ENCODE data around the gene CISD2.
"Not testable (repeated sequence)": the region's sequence is repeated elsewhere in the genome, so short reads cannot be mapped to it uniquely, and the experiment has no call there.

Gene CISD2

DNA sequence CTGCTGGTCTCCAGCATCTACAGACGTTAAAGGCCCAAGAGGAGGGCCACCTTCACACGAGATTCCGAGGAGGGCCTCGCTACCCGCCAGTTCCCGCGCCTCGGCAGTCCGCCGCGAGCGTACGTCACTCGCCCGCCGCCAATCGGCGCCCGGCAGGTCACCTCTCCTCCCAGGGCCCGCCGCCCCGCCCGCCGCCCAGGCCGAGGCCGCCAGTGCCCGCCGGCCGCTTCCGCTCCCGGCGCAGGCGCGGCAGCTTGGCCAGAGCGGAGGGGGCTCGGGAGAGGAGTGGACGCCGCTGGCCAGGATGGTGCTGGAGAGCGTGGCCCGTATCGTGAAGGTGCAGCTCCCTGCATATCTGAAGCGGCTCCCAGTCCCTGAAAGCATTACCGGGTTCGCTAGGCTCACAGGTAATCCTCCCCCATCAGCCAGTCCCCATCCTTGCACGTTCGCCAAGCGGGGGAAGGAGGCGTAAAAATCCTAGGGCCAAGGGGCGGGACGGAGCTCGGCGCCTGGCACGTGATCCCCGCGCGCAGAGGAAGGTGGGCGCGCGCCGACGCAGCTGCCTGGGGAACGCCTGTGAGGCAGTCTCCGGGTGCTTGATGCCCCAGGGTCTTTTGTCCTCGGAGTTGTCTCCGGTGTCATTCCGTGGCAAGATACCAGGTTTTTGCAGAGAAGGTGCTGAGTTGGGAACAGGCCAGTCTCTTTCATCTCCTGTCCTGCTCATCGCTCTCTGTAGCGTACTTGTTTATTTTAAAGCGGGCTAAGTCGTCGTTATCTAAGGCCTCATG is at the start of gene CISD2:
Gene CISD2 (plus strand): TSS at position 212 of the 788 bp plus-strand sequence. CDS start 93 bp downstream, at position 305.
- in situ Hi-C loops (cut with MboI; ENCODE audit: low sequenced_read_pairs): no loop called here

- in situ Hi-C loops (cut with MboI; ENCODE audit: low sequenced_read_pairs): not testable (repeated sequence)
Measured at GRCh38 chr4:102819100-102819499, 49.7 kb upstream of the CISD2 start.

- in situ Hi-C loops (cut with MboI; ENCODE audit: low sequenced_read_pairs): no loop called here
Measured at GRCh38 chr4:102819588-102820365, 49.0 kb upstream of the CISD2 start.

DNA sequence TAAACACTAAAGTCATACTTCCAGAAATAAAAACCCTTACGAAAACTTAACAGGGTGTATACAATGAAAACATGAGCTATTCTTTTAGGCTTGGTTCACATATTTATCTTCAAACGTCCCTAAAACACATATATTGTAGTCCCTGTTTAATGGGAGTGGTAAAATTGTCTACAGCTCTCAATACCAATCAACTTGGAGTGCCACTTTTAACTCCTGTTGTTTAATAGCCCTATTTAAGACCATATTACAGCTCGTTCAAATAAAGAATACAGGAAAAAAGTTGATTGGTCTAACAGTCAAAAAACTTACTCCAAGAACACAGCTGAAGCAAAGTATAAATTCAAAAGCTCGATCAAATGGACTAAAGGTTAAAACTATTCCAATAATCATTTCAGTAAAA is 45.3 kb upstream of the CISD2 start:
- in situ Hi-C loops (cut with MboI; ENCODE audit: low sequenced_read_pairs): no loop called here

DNA sequence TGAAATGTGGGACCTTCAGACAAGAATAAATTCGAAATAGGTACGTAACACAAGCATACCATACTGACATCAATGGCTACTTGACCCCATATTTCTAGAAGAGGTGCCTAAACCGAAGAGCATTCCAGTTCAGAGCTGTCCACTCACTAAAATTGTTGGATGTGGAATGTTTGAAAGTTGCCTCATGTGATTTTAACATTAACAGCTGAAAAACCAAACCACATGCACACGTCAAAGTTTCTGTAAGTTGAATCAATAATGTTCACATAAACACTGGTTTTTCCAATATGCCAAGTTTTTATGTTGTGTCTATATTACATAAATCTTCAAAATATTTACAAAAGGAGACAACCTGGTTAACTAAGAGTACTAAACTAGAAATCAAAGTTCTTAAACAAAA is 44.9 kb upstream of the CISD2 start:
- in situ Hi-C loops (cut with MboI; ENCODE audit: low sequenced_read_pairs): no loop called here

DNA sequence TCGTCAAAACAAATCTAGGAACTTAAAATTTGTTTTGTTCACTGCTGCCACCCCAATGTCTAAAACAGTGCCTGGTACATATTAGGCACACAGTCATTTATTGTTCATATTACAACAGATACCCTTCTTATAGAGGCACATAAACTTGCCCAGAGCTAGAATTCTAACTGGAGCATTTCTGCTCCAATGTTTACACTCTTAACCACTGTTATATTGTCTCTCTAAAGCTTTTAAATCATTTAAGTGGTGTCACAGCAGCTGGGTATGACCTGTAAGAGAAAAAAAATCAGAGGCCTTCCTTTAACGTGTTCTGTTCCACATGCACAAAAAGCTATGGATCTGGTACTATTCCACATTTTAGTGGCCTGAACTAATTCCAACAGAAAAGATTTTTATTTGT is 44.4 kb upstream of the CISD2 start:
- in situ Hi-C loops (cut with MboI; ENCODE audit: low sequenced_read_pairs): no loop called here

- in situ Hi-C loops (cut with MboI; ENCODE audit: low sequenced_read_pairs): no loop called here
Measured at GRCh38 chr4:102825261-102826091, 43.3 kb upstream of the CISD2 start.

DNA sequence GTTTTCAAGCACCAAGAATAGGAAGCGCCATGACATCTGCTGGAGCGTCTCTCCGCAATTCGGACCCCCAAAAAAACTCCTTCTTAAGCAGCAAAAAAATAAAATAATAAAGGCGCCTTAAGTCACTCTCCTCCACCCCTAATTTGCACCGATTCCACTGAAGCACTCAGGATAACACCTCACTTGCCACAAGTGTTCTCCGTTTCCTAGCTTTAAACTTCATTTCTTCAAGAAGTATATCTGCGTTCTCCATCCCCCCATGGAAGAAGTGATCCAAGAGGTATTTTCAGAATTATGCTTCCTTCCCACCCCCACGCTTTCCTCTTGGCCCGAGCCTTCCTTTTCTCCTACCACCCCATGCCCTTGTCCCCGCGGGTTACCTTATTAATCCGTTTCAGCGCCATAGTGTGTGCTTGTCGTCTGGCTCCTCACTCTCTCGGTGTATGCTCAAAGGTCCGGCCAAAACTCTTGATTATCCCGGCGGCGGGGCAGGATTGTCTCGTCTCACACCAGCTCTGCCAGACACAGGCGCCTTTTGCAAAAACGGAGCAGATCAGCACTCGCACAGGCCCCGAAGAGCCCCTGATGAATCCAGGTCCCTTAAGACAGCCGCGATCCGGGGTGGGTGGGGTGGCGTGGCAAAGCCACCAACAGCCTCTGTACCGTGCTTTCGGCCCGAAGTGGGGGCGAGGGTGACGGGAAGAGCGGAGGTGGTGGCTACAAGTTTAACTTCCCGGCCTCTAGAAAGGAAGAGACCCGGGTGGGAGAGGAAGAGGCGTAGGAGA is 42.5 kb upstream of the CISD2 start:
- in situ Hi-C loops (cut with MboI; ENCODE audit: low sequenced_read_pairs): no loop called here

DNA sequence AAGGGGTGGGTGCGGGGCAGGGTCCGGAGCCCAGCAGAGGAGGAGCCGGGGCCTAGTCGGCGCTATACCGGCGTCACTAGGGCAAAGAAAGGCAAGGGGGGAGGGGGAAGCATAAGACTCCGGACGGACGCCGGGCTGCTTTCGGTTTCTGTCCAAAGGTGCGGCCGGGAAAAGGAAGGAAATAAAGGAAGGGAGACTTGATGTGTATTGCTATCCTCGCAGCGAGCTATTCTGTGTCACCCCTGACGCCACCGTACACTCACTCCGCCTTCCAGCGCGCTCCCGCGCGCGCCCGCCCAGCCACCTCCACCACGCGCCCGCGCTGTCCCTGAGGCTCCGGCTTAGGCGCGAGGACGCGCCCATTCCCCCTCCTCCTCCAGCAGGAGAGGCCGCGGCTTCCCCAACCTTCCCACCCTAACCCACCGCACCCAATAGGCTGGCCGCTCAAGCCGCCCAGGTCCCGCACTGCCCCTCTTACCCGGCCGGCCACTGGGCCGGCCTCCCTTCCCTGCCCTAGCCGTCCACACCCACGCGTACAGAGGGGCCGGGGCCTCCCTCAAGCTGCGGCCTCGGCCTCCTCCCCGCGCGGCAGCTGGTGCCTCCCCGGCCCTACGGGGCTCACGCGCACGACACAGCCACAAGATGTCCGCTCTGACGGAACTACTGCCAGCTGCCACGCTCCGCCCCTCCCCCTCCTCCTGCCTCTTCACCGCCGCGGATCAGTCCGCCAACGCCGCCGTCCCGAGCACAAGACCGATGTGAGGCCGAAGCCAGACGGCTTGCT is 41.7 kb upstream of the CISD2 start, which contains the start of gene UBE2D3:
Gene UBE2D3 (minus strand): TSS at position 662 of the 784 bp plus-strand sequence. CDS start 1,043 bp downstream, outside the sequence.
- in situ Hi-C loops (cut with MboI; ENCODE audit: low sequenced_read_pairs): no loop called here

GRCh38 chr4:102827674-102828496 is 40.9 kb upstream of the CISD2 start:
- in situ Hi-C loops (cut with MboI; ENCODE audit: low sequenced_read_pairs): no loop called here

DNA sequence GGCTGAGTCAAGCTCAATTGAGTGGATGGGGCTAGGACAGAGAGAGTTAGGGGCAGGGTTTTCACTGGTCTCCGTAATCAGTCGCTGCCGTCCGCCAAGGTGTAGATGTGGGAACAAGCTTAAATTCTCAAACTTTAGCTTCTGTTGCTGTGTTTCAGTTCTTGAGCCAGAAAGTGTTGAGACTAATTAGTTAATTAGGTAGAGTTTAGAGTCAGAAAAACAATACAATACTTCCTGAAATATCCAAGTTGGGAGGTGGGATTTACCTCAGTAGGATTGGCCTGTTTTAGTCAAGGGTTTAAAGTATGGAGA is 40.3 kb upstream of the CISD2 start:
- in situ Hi-C loops (cut with MboI; ENCODE audit: low sequenced_read_pairs): no loop called here

DNA sequence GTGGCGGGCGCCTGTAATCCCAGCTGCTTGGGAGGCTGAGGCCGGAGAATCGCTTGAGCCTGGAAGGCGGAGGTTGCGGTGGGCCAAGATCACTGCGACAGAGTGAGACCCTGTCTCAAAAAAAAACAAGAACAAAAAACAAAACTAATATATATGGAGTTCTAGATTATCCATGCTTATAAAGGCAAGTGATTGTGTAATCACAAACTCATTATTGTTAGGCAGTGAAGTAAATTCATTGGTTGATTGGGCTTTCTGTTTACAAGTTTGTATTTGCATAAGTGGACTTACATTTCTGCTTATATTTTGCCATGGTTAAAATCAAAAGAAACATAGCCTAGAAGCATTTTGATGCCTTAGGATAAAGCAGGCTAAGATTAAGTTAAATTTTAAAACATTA is 39.0 kb upstream of the CISD2 start:
- in situ Hi-C loops (cut with MboI; ENCODE audit: low sequenced_read_pairs): no loop called here

- in situ Hi-C loops (cut with MboI; ENCODE audit: low sequenced_read_pairs): no loop called here
Measured at GRCh38 chr4:102832105-102832504, 36.7 kb upstream of the CISD2 start.

DNA sequence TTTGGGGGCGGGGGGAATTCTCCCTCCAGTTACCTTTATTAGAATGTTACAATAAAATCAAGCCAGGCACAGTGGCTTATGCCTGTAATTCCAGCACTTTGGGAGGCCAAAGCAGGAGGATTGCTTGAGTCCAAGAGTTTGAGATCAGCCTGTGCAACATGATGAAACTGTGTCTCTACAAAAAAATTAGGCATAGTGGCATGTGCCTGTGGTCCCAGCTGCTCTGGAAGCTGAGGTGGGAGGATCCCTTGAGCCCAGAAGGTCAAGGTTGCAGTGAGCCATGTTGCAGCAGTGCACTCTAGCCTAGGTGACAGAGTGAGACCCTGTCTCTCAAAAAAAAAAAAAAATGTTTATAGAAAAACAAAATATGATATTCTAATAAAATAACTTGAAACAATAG is 36.1 kb upstream of the CISD2 start:
- in situ Hi-C loops (cut with MboI; ENCODE audit: low sequenced_read_pairs): no loop called here

DNA sequence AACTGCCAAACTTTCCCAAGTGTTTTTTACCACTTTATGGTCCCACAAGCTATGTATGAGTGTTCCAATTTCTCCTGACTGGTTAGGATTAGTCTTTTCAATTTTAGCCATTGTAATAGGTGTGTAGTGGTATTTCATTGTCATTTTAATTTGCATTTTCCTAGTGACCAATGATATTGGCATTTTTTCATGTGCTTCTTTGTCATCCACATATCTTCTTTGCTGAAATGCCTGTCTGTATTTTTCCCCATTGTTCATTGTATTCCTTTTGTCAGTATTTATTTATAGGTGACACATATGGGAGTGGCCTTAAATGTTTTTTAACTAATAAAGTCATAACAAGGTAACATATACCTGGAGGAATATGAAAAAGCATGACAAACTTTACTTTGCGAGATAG is 32.2 kb upstream of the CISD2 start:
- in situ Hi-C loops (cut with MboI; ENCODE audit: low sequenced_read_pairs): no loop called here

- in situ Hi-C loops (cut with MboI; ENCODE audit: low sequenced_read_pairs): no loop called here
Measured at GRCh38 chr4:102842367-102842766, 26.4 kb upstream of the CISD2 start.

GRCh38 chr4:102843273-102843672 is 25.5 kb upstream of the CISD2 start:
- in situ Hi-C loops (cut with MboI; ENCODE audit: low sequenced_read_pairs): no loop called here

DNA sequence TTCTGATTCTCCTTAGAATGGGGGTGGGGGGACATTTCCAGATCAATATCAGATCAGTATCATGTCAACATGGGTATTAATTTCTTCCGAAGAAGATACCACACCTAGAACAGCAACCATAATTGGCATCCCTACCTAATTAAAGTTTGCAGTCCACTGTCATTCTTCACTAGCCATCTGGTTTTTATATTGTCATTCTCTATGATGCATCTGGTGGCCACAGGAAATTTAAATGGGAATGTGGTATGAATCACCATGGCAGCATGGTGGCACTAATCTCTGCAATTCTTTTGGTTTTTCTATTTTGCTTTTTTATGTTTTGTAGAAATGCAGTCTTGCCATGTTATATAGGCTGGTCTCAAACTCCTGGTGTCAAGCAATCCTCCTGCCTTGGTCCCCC is 24.9 kb upstream of the CISD2 start:
- in situ Hi-C loops (cut with MboI; ENCODE audit: low sequenced_read_pairs): no loop called here

GRCh38 chr4:102847687-102848086 is 21.1 kb upstream of the CISD2 start:
- in situ Hi-C loops (cut with MboI; ENCODE audit: low sequenced_read_pairs): no loop called here
